ENCODE measurements around the gene COL16A1. TPM values are rescaled to one million over a fixed set of nuclear protein-coding genes. Genes with fewer than 3 reads are reported as not detected.

The COL16A1 gene
- total RNA-seq, 4 donors from 2014 or later, result 76.5 to 292 (median 177) TPM

- Histone ChIP-seq H3K4me1 (no peaks in the 10 kb centered on the region), H3K4me3 (no peak overlapping the region), H3K36me3 (no peaks in the 10 kb centered on the region), H3K27ac (no peak overlapping the region), H3K9me3 (no peaks in the 10 kb centered on the region), H3K27me3 (no peaks in the 10 kb centered on the region)
- DNase-seq, result no peak
- TF ChIP-seq CTCF (IDR thresholded peaks at IDR 0.05) (no peak), POLR2A (IDR thresholded peaks at IDR 0.05) (no peak)
- intact Hi-C loops (cut with DNase I; ENCODE audit: low total_unique reads), result no loop called here
These were observed 18.0 kb downstream of the COL16A1 start for GRCh38 chr1:31685795-31686194.

GRCh38 chr1:31683997-31684396, 19.8 kb downstream of the COL16A1 start:
- Histone ChIP-seq H3K36me3 (no peaks in the 10 kb centered on the region), H3K4me3 (no peak overlapping the region), H3K27ac (no peak overlapping the region), H3K27me3 (no peaks in the 10 kb centered on the region), H3K4me1 (no peaks in the 10 kb centered on the region), H3K9me3 (no peaks in the 10 kb centered on the region)
- TF ChIP-seq CTCF (IDR thresholded peaks at IDR 0.05) (no peak), POLR2A (IDR thresholded peaks at IDR 0.05) (no peak)
- DNase-seq, result no peak
- intact Hi-C loops (cut with DNase I; ENCODE audit: low total_unique reads), result no loop called here

GRCh38 chr1:31681415-31681814, 22.4 kb downstream of the COL16A1 start:
- no peak for TF ChIP-seq CTCF (IDR thresholded peaks at IDR 0.05)
- no peak for TF ChIP-seq POLR2A (IDR thresholded peaks at IDR 0.05)
- Histone ChIP-seq H3K27me3 (no peaks in the 10 kb centered on the region), H3K27ac (no peak overlapping the region), H3K4me1 (no peaks in the 10 kb centered on the region), H3K9me3 (no peaks in the 10 kb centered on the region), H3K4me3 (no peak overlapping the region), H3K36me3 (no peaks in the 10 kb centered on the region)
- no peak for DNase-seq
- intact Hi-C loops (cut with DNase I; ENCODE audit: low total_unique reads), result no loop called here

GRCh38 chr1:31679676-31680230, 24.1 kb downstream of the COL16A1 start:
- Histone ChIP-seq H3K36me3 (no peaks in the 10 kb centered on the region), H3K27ac (no peak overlapping the region), H3K9me3 (no peaks in the 10 kb centered on the region), H3K27me3 (no peaks in the 10 kb centered on the region), H3K4me3 (no peak overlapping the region), H3K4me1 (no peaks in the 10 kb centered on the region)
- intact Hi-C loops (cut with DNase I; ENCODE audit: low total_unique reads), result no loop called here
- no peak for TF ChIP-seq CTCF (IDR thresholded peaks at IDR 0.05)
- no peak for TF ChIP-seq POLR2A (IDR thresholded peaks at IDR 0.05)
- DNase-seq, result no peak

- Histone ChIP-seq H3K27ac (no peak overlapping the region), H3K4me1 (no peaks in the 10 kb centered on the region), H3K9me3 (no peaks in the 10 kb centered on the region), H3K36me3 (no peaks in the 10 kb centered on the region), H3K27me3 (no peaks in the 10 kb centered on the region), H3K4me3 (no peak overlapping the region)
- intact Hi-C loops (cut with DNase I; ENCODE audit: low total_unique reads), result no loop called here
- no peak for DNase-seq
- no peak for TF ChIP-seq POLR2A (IDR thresholded peaks at IDR 0.05)
- TF ChIP-seq CTCF (IDR thresholded peaks at IDR 0.05), result no peak
These were observed 24.7 kb downstream of the COL16A1 start for GRCh38 chr1:31679091-31679490.

Measured in uterus (tissue), 4 donors.